ENCODE results near the gene SPACA9. TPM values are rescaled to one million over a fixed set of nuclear protein-coding genes. Genes with fewer than 3 reads are reported as not detected.

The SPACA9 gene
- polyA plus RNA-seq, 2 of the 4 experiments (the other 2 are of a cell fraction): 3.1 to 3.6 TPM

GRCh38 chr9:132901858-132902831 lies 23.4 kb downstream of the SPACA9 start (continued):
- TF ChIP-seq REST (IDR thresholded peaks at IDR 0.05): no peak

GRCh38 chr9:132903574-132904492 lies 25.1 kb downstream of the SPACA9 start:
- WGBS (ENCODE audit: missing lambda C conversion rate): 92% methylated on average over 10 of the region's 13 CpGs
- Histone ChIP-seq H3K4me3 (no peak overlapping the region), H3K27ac (no peak overlapping the region), H3K9me3 (no peaks in the 10 kb centered on the region), H3K4me1 (no peaks in the 10 kb centered on the region), H3K4me2 (no peak overlapping the region)
- POLR2A ChIA-PET: interaction anchor here (0.5 kb wide), 1 partner anchor 50 kb away, joined by 4 read pairs; no protein-coding TSS in a partner anchor
- no peak for FAIRE-seq
- DNase-seq (ENCODE audit: low read depth in 1 of 2, low spot score in 1 of 2): no peak
- no peak for ATAC-seq
- no peak for TF ChIP-seq PBX3 (IDR thresholded peaks at IDR 0.05)
- no peak for TF ChIP-seq RFX5 (IDR thresholded peaks at IDR 0.05)
- peak; percentile 92 for TF ChIP-seq MAFK (IDR thresholded peaks at IDR 0.05; ENCODE audit: partially characterized antibody)
- TF ChIP-seq RCOR1 (IDR thresholded peaks at IDR 0.05; ENCODE audit: low read depth, low read length): no peak
- no peak for TF ChIP-seq NFE2L2 (conservative IDR thresholded peaks at IDR 0.05; ENCODE audit: low read length)
- no peak for TF ChIP-seq CBX8 (IDR thresholded peaks at IDR 0.05)
- TF ChIP-seq ATOH8 (CRISPR knock-in tag; IDR thresholded peaks at IDR 0.05; ENCODE audit: low read depth): no peak
- no peak for TF ChIP-seq RAD21 (conservative IDR thresholded peaks at IDR 0.05 in 1 of 2, IDR thresholded peaks at IDR 0.05 in 1 of 2)
- TF ChIP-seq ESRRA (IDR thresholded peaks at IDR 0.05; ENCODE audit: borderline replicate concordance, low read length): no peak
- CTCF ChIA-PET: interaction anchor here (6.8 to 8.2 kb wide), 3 partner anchors 12 to 68 kb away, joined by 48 to 145 read pairs (median 81); no protein-coding TSS in a partner anchor

GRCh38 chr9:132905726-132906125 lies 27.0 kb downstream of the SPACA9 start:
- FAIRE-seq (no peak), ATAC-seq (no peak)
- 91% methylated on average over 12 of the region's 12 CpGs for WGBS (ENCODE audit: missing lambda C conversion rate)

More at GRCh38 chr9:132905726-132906125, 27.0 kb downstream of the SPACA9 start:
- POLR2A ChIA-PET: no interaction called here
- no peak overlapping the region for H3K4me3 ChIP-seq
- H3K9me3 ChIP-seq: no peaks in the 10 kb centered on the region
- TF ChIP-seq NPAS2 (CRISPR knock-in tag; IDR thresholded peaks at IDR 0.05; ENCODE audit: borderline replicate concordance) (no peak), RNF2 (IDR thresholded peaks at IDR 0.05; ENCODE audit: borderline replicate concordance, low read depth) (no peak), CEBPB (IDR thresholded peaks at IDR 0.05) (no peak), HOXB5 (CRISPR knock-in tag; IDR thresholded peaks at IDR 0.05) (no peak), HOXA7 (CRISPR knock-in tag; IDR thresholded peaks at IDR 0.05) (no peak), GATA3 (IDR thresholded peaks at IDR 0.05; ENCODE audit: borderline replicate concordance) (no peak), TFCP2L1 (CRISPR knock-in tag; IDR thresholded peaks at IDR 0.05) (no peak), HDAC2 (IDR thresholded peaks at IDR 0.05) (no peak), REST (IDR thresholded peaks at IDR 0.05) (no peak), HOXB13 (CRISPR knock-in tag; IDR thresholded peaks at IDR 0.05; ENCODE audit: low read depth) (no peak), SMC3 (IDR thresholded peaks at IDR 0.05) (no peak), NR3C1 (IDR thresholded peaks at IDR 0.05) (no peak)
- no peaks in the 10 kb centered on the region for H3K4me1 ChIP-seq
- DNase-seq (ENCODE audit: low read depth in 1 of 2, low spot score in 1 of 2): no peak
- CTCF ChIA-PET: interaction anchor here (0.6 to 8.2 kb wide), 5 partner anchors 9 to 514 kb away, joined by 3 to 145 read pairs (median 48); no protein-coding TSS in a partner anchor
- no peak overlapping the region for H3K27ac ChIP-seq
- no peak overlapping the region for H3K4me2 ChIP-seq
